Measurements from ENCODE around the gene IFT74.
"Not testable (repeated sequence)": the region's sequence is repeated elsewhere in the genome, so short reads cannot be mapped to it uniquely, and the experiment has no call there.

IFT74 gene

DNA sequence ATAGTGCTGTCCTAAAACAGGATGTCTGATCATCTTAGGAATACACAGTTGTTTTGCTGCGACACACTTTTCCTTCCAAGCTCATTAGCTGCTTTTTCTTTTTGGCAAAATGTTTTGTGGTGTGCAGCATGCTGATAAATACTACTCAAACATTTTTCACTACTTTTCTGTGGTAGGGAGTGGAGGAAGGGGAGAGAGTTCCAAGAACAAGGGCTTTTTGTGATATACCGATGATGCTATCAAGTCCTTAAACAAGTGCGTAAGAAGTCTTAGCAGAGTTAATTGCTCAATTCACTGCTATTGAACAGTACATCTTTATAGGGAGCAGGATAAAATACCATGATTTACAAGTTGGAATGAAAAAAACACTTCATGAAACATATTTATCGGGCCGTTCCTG lies 129.2 kb downstream of the IFT74 start:
- DNase-seq (ENCODE audit: extremely low read depth, low read depth) = no peak
- TF ChIP-seq CTCF (IDR thresholded peaks at IDR 0.05; ENCODE audit: low read depth, low read length, missing control alignments) = no peak
- H3K4me3 ChIP-seq (replicated peaks; ENCODE audit: low read depth, low read length) = no peak overlapping the region

GRCh38 chr9:27086818-27087680 lies 130.8 kb downstream of the IFT74 start:
- no peak for DNase-seq (ENCODE audit: extremely low read depth, low read depth)
- no peak overlapping the region for H3K4me3 ChIP-seq (replicated peaks; ENCODE audit: low read depth, low read length)
- TF ChIP-seq CTCF (IDR thresholded peaks at IDR 0.05; ENCODE audit: low read depth, low read length, missing control alignments) = no peak

- H3K4me3 ChIP-seq (replicated peaks; ENCODE audit: low read depth, low read length) = no peak overlapping the region
- no peak for TF ChIP-seq CTCF (IDR thresholded peaks at IDR 0.05; ENCODE audit: low read depth, low read length, missing control alignments)
- DNase-seq (ENCODE audit: extremely low read depth, low read depth) = no peak
Observed at GRCh38 chr9:27088981-27089380, 132.8 kb downstream of the IFT74 start.

GRCh38 chr9:27089706-27090105 lies 133.5 kb downstream of the IFT74 start:
- no peak for DNase-seq (ENCODE audit: extremely low read depth, low read depth)
- TF ChIP-seq CTCF (IDR thresholded peaks at IDR 0.05; ENCODE audit: low read depth, low read length, missing control alignments) = no peak
- H3K4me3 ChIP-seq (replicated peaks; ENCODE audit: low read depth, low read length) = no peak overlapping the region

DNA sequence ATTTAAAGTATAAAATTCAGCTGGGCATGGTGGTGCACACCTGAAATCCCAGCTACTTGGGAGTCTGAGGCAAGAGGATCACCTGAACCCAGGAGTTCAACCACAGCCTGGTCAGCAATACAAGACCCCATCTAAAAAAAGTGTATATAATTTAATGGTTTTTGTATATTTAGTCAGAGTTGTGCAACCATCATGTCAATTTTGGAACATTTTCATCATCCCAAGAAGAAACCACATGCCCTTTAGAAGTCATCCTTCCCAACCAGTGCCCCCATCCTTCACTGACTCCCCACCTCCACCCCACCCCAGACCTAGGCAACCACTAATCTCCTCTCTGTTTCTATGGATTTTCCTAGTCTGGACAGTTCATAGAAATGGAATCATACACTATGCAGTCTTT lies 134.0 kb downstream of the IFT74 start:
- H3K4me3 ChIP-seq (replicated peaks; ENCODE audit: low read depth, low read length) = no peak overlapping the region
- no peak for DNase-seq (ENCODE audit: extremely low read depth, low read depth)
- no peak for TF ChIP-seq CTCF (IDR thresholded peaks at IDR 0.05; ENCODE audit: low read depth, low read length, missing control alignments)

DNA sequence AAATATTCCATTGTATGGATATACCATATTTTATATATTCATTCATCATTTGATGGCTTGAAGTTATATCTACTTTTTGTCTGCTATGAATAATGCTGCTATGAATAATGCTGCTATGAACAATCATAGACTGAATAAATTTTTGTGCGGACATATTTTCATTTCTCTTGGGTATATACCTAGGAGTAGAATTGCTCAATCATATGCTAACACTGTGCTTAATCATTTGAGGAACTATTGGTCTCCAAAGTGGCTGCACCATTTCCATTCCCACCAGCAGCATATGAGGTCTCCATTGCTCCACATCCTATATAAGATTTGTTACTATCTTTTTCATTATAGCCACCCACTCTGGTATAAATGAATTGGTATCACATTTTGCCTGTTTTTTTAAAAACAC lies 134.5 kb downstream of the IFT74 start:
- no peak for TF ChIP-seq CTCF (IDR thresholded peaks at IDR 0.05; ENCODE audit: low read depth, low read length, missing control alignments)
- no peak for DNase-seq (ENCODE audit: extremely low read depth, low read depth)
- H3K4me3 ChIP-seq (replicated peaks; ENCODE audit: low read depth, low read length) = no peak overlapping the region

GRCh38 chr9:27092496-27092895 lies 136.3 kb downstream of the IFT74 start:
- not testable (repeated sequence) for DNase-seq (ENCODE audit: extremely low read depth, low read depth); H3K4me3 ChIP-seq (replicated peaks; ENCODE audit: low read depth, low read length)

GRCh38 chr9:27093384-27094067 lies 137.3 kb downstream of the IFT74 start:
- DNase-seq (ENCODE audit: extremely low read depth, low read depth); H3K4me3 ChIP-seq (replicated peaks; ENCODE audit: low read depth, low read length): not testable (repeated sequence)
